Activated CD8-positive, alpha-beta memory T cell treated with anti-CD3 and anti-CD28 coated beads for 36 hours (primary cell): ENCODE measurements around the gene KRT2. TPM values are rescaled to one million over a fixed set of nuclear protein-coding genes. Genes with fewer than 3 reads are reported as not detected.
"Not testable (repeated sequence)": the region's sequence is repeated elsewhere in the genome, so short reads cannot be mapped to it uniquely, and the experiment has no call there.

Experiments used
- CTCF ChIA-PET: fragments of 350-600 bp; sonication (Branson Sonifier 250); formaldehyde crosslinking; loops from one replicate; lab custom pipeline; 2021; ENCODE audit warnings: antibody characterized with exemption; lab: Charles Lee
- POLR2A ChIA-PET: fragments of 350-600 bp; sonication (Branson Sonifier 250); formaldehyde crosslinking; loops from one replicate; lab custom pipeline; 2021; ENCODE audit warnings: antibody characterized with exemption; lab: Charles Lee
- total RNA-seq, 2 experiments: library from RNA; stranded (reverse); gene quantifications; one replicate each; pipeline ENCODE4 v1.2.3, GENCODE V29; 2021

Gene KRT2
- total RNA-seq, 2 experiments from 2014 or later, result not detected

DNA sequence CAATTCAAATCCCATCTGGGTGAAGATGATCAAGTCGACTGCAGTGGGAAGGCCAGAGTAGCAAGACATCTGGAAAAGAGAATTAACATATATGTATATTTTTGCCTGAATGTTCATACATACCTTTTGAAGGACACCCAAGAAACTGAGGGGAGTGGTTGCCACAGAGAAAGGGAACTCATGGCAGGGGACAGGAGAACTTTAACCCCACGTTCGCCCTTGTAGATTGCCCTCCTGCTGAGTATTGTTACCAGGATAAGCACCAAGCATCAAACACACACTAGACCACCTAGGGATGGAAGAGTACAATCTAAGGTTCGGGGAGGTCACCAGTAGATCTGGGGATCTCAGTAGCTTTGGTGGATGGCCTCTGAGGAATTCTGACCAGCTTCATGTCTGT is 18.5 kb upstream of the KRT2 start:
- ChIA-PET CTCF (interaction anchor here (0.7 kb wide), 1 partner anchor 551 kb away, joined by 3 read pairs; no protein-coding TSS in a partner anchor), POLR2A (no interaction called here)

DNA sequence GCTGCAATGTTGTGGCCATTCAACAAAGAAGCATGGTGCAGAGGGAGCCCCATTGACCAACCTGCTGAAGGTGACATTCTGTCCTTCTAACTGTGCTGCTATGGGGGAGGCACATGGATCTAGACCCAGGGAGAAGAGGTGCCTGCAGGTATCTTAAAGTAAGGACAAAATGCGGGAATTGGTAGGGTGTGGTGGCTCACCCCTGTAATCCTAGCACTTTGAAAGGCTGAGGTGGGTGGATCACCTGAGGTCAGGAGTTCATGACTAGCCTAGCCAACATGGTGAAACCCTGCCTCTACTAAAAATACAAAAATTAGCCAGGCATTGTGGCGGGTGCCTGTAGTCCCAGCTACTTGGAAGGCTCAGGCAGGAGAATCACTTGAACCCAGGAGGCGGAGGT is 17.9 kb upstream of the KRT2 start:
- CTCF ChIA-PET, result interaction anchor here (0.7 kb wide), 1 partner anchor 550 kb away, joined by 3 read pairs; no protein-coding TSS in a partner anchor
- POLR2A ChIA-PET, result not testable (repeated sequence)

DNA sequence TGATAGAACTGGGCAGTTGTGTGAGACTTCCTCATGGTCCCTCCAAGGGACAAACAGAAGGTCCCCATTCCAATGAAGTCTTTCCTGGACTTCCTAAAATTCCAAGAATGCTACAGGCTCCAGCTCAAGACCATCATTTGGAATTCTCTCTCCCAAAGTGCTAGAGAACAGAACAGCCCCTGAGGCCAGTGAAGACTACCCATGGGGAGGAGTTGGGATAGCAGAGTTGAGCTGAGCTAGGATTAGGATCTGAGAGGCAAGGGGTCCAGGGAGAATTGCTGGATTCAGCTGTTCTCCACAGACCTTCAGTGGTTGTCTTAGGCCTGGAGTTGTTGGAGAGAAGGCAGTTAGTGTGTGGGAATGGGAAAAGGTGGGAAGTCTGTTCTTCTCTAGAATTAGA is 17.4 kb upstream of the KRT2 start:
- ChIA-PET CTCF (no interaction called here), POLR2A (no interaction called here)

DNA sequence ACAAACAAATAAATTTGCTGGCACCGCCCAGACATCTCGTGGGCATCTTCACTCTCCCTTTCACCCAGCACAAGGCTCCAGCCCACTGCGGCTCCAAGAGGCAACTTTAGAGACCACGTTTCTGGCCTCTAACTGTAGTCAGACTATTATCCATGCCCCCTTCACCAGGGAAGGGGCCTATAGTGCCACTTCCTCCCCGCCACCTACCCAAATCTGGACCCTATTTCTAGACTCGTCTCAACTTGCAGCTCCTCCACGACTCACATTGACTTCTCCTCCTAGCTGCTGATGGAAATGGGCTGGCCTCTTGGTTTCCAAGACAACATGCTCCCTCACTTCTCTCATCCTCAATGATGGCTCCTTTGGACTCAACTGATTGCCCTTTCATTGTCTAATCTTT is 15.9 kb upstream of the KRT2 start:
- ChIA-PET POLR2A (no interaction called here), CTCF (no interaction called here)

DNA sequence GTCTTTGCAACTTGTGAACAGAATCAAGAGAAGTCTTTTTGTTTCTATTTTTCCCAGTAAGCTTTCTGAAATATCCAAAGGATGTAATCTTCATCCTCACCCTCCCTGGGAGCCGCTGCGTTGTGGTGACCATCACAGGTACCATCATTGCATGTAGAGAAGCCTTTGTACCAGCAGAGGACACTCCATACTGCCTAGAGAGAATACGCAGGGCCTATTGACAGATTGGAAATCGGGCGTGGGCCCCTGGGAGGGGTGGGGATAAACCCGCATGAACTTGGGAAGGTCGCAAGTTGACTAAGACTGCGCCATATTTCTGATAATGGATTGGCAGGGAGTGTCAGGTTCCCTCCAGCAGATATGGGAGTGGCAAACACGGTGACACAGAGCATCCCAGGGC is 15.5 kb upstream of the KRT2 start:
- ChIA-PET CTCF (no interaction called here), POLR2A (no interaction called here)

DNA sequence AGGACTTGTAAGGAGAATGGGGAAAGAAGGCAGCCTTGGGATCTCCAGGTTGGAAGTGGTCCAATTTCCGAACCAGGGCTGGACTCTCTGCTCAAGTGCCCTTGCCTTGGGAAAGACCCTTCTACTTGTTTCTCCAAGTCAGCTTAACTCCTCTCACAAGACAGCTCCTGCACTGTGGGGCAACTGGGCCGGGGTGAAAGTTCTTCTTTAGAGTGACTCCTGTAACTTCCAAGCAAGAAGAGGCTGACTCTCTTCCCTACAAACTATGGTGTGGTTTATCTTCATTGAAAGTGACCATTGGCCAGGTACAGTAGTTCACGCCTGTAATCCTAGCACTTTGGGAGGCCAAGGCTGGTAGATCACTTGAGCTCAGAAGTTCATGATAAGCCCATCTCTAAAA is 14.5 kb upstream of the KRT2 start:
- ChIA-PET CTCF (interaction anchor here (0.6 kb wide), 1 partner anchor 717 kb away, joined by 3 read pairs; no protein-coding TSS in a partner anchor), POLR2A (no interaction called here)

DNA sequence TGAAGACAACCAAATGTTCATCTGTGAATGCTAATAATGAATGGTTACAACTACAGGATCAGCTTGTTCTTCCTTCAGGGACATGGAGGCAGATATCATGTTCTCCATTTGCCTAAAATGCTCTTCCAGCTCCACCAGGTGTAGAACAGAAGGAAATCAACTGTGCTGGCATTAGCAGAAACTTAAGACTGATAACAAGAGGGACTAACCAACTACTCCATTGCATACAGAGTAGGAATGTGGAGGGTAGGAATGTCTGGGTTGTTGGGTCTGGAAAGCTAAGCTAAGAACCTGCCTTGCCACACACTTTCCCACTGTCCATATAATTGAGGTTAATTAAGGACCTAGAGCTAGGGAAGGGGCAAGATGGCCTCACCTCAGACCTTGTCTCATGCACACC is 11.4 kb upstream of the KRT2 start:
- ChIA-PET POLR2A (no interaction called here), CTCF (no interaction called here)

DNA sequence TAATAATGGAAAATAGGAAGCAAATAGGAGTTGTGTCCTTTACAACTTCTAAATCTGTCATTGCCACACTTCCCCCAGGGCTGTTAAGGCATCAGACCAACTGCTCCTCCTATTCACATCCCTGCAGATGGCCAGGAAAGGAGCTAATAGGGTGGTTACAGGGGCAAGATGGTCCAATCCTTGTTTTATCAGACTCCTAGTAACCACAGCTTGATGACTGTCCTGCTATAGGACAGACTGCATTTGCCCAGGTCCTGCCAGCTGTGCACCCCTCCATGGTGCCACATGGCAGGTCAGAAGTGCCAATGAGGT is 10.9 kb upstream of the KRT2 start:
- ChIA-PET POLR2A (no interaction called here), CTCF (no interaction called here)

DNA sequence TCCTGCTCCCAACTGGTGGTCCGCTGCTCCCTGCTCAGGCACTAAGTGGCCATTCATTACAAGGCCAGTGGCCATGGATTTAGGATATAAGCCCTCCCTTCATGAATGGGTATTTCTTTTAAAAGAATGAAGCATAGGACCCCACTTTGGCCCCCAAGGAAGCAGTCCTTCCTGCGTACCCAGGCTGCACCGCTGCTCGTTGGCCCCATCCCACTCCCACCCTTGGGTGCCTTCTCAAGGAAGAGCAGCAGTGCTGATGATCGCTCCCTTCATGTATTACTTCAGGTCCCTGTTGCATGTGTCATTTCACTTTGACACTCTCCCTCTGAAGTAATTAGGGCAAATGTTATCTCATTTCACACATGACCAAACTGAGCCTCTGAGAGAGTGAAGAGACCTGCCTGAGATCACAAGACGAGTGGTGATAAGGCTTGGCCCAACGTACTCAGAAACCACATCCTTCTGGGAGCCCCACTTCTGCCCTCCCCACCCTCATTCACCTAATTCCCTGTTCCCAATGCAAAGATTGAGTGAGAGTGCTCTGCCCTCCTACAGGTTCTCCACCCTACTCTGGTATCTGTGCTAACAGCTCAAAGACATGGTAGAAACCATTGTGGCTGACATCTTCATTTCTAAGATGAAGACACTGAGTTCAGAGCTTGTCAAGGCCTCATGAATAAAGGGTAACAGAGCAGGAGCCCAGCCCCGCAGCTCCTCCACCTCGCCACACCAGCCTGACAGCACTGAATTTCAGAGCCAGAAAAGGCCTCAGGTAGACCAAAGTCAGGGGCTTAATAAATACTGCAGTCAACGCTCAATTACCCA is 10.3 kb upstream of the KRT2 start:
- CTCF ChIA-PET, result no interaction called here
- POLR2A ChIA-PET, result no interaction called here

DNA sequence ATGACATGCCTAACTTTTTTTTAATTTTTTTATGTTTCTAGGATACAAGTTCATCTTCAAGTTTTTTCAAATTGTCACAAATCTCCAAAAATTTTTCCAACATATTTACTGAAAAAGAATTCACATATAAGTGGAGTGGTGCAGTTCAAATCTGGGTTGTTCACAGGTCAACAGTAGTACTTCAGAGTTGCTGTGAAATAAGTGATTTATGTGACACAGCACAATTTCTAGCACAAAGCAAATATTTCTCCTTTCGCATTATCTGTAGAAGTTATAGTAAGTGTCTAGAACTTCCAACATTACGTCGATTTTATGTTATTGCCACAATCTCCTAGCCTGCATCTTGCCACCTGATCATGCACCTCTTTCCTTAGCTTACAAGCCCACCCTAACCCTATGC is 9.7 kb upstream of the KRT2 start:
- ChIA-PET POLR2A (no interaction called here), CTCF (no interaction called here)

DNA sequence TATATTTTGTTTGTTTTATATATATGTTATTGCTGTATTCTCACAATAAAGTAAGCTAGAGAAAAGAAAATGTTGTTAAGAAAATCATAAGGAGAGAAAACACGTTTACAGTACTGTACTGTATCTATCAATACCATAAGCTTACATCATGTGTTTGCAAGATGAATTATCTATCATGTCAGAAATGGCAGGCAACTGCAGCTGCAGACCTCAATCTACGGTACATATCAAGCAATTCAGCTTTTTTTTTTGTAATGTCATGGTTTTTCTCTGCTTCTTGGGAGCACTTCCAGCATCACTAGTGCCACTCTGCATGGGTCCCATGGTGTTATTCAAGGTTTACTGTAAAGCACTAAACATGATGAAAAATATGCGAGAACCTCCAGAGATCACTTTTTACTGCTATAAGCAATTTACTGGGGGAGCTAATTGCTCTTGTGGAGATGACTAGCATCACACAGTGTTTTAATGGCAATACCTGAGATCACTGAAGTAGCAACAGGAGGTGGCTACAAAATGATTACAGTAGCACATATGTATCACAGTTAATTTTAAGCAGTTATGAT is 9.0 kb upstream of the KRT2 start:
- POLR2A ChIA-PET, result no interaction called here

DNA sequence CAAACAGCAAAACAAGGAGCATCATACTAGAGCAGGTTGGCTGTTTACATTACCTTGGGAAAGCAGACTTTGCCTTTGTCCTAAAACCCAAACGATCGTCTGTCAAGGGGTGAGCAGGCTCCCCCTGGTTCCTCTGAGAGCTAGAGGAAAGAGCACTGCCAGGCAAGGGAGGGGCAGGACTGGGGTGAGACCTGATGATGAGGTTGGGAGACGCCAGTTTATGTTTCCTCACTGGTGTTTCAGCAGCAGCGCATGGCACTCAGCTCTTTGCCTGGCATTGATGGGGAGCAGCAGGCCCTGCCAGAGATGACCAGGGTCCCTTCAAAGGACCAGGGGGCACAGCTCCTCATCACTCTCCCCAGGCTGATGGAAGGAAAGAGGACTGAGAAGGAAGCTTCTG is 7.9 kb upstream of the KRT2 start:
- CTCF ChIA-PET, result no interaction called here

More for the DNA sequence above, 9.0 kb upstream of the KRT2 start:
- CTCF ChIA-PET, result no interaction called here

DNA sequence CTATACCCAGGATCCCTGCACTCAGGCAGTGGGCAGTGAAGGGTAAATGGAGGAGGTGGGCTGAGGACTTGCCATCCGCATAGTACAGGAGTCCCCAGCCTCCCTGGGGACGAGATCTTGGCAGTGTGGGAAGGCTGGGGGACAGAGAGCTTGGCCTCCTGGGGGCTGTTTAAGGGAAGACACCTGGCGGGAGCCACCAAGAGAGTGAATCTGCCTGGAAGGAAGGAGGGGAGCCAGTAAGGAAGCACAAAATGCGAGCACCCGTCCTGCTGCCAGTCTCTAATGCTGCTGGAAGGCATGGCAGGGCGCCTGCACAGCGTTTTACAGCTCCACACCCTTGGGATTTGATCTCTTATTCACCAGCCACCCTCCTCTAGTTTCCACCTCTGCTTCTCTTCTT is 7.4 kb upstream of the KRT2 start:
- ChIA-PET CTCF (no interaction called here), POLR2A (no interaction called here)

More for the DNA sequence above, 7.9 kb upstream of the KRT2 start:
- POLR2A ChIA-PET, result no interaction called here

DNA sequence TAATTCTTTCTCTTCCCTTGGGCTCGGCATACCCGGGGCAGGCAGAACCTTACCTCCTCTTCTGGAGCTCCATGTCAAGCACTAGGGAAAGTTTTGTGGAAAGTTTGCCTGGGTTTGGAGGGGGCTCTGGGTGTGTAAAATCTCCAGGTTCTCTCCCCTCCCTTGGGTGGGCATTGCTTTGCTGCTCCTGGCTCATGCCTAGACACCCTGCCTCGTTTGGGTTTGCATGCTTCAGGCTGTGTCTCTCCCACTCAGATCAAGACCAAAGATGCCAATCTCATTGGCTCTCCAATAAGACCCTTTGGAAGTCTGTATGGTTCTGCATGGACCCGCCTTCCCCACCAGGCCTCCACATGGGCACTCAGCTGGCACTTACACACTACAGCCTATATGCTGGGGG is 6.2 kb upstream of the KRT2 start:
- CTCF ChIA-PET, result no interaction called here
- POLR2A ChIA-PET, result no interaction called here

DNA sequence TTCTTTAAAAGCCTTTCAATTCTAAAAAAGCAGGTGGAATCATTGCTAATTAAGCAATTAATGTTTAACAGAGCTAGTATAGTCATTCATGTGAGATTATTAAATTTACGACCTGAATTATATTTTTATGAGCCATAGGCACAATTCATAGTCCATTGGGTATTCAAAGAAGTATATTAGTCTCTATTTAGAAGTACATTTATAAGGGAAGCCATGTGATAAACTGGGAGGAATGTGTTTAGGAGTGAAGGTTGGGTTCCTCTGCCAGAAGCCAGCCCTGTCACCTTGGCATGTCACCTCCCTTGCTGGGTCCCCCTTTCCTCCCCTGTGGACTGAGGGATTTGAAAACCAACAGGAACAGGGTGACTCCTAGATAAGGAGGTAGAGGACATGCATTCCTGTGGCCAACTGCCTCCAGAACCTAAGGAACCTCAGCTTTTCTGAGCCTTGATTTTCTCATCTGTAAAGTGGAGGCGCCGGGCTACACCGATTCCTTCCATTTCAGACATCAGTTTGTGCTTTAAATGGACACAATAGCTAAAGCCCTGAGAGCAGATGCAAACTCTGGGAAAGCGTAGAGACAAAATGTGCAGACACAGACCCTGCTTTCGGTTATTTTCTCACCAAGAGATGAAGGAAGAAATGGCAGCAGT is 5.4 kb upstream of the KRT2 start:
- POLR2A ChIA-PET, result no interaction called here
- CTCF ChIA-PET, result interaction anchor here (0.5 kb wide), 1 partner anchor 1946 kb away, joined by 3 read pairs; no protein-coding TSS in a partner anchor

DNA sequence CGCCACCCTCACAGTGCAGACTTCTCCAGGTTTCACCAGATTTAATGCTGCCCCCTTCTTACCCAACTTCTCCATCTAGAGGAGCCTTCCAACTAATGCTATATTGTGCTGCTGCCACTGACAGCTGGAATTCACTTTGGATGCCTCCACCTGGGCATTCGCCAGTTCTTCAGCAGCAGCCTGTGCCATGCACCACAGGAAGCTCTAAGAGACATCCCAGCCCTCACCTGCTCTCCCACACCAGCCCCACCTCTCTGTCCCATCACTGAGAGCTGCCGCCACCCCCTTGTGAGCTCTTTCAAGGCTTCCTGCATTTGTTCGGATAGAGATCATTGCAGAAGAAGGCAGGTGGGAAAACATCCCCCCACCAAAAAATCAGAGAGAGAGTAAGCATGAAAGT is 4.6 kb upstream of the KRT2 start:
- ChIA-PET POLR2A (no interaction called here), CTCF (no interaction called here)

DNA sequence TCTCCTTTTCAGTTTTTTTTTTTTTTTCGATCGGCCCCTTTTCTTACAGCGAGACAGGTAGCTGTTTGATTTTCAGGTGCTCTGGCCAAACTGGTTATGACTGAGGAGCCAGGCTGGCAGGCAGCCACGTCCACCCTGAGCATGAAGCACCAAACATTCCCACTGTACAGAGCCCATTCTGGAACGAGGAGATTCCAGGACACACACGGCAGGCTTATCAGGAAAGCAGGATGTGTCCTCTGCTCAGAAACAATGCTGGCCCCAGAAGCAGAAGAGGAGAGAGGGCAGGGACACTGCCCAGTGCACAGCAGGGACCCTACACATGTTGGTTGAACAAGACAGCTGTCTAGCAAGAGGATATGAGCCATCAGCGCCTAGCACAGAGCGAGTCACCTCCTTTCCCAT is 3.7 kb upstream of the KRT2 start:
- ChIA-PET POLR2A (no interaction called here), CTCF (no interaction called here)

DNA sequence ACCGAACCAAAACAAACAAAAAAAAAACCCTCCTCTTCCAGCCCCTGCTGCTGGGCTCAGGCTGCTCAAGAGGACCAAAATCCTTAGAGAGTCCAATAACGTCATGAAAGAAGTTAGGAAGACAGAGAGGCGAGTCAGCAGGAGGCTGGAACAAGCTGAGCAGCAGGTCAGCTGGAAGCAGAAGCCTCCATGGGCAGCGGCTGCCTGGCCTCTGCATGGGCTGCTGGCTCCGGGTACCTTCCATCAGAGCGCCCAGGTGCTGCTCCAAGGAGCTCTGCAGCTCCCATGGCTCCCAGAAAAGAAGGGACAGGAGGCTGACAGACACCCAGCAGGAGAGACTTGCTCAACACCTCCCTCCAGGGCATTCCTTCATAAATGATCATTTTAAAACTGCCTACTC is 3.2 kb upstream of the KRT2 start:
- CTCF ChIA-PET, result no interaction called here
- POLR2A ChIA-PET, result no interaction called here

DNA sequence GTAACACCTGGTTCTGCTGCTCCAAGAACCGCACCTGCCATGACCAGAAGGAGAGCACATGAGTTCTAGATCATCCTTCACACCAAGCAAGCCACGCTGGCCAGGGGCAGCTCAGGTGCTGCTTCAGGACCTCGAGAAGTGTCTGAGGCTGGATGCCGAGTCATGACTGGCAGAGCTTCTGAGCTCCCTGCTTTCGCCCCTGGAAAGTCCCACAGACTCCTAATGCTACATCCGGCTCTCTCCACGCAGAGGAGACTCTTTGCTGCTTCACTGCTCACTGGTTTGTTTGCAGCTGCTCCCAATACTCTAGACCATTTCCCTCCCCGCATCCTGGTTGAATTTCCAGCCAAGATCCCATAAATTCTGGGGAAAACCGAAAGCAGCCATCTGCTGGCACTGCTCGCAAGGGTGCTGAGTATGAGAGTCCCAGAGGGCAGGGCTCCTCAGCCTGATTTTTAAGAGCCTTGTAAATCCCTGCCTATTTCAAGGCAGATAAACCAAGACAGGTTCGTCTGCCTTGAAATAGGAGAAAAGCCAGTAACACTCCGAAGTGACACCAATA is 1.4 kb downstream of the KRT2 start:
- CTCF ChIA-PET, result no interaction called here

DNA sequence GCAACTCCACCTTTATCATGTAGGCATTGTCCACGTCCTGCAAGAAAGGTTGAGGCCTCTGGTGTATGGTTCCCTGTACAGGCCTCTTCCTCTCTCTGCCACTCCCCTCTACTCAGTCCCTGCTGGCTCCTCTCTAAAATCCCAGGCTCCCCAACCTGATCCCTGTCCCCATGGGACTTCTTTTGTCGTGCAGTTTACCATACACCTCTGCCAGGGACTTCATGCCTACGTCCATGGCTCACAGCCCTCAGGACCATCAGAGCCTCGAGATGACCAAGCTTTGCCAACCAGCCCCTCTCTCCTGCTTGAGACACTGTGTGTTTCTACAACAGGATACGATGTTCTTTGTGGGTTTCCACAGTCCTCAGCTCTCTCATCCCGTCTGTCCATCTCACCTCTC is 2.9 kb downstream of the KRT2 start:
- CTCF ChIA-PET, result no interaction called here

More for the DNA sequence above, 1.4 kb downstream of the KRT2 start:
- POLR2A ChIA-PET, result no interaction called here

More for the DNA sequence above, 2.9 kb downstream of the KRT2 start:
- POLR2A ChIA-PET, result no interaction called here
